Mucosa of rectum (tissue), 2 donors: ENCODE measurements around the gene TWNK.

Experiments
- H3K27ac ChIP-seq, 2 donors: one replicate each; pipeline ENCODE4 v1.7.0; 2013; ENCODE audit warnings: inconsistent platforms in 2 of 2, low read depth in 2 of 2, low read length in 2 of 2
- H3K27me3 ChIP-seq, 2 donors: one replicate each; pipeline ENCODE4 v1.7.0; 2013; ENCODE audit warnings: low read length in 2 of 2; ENCODE audit not compliant: control insufficient read depth in 2 of 2, insufficient read depth in 2 of 2
- H3K36me3 ChIP-seq, 2 donors: one replicate each; pipeline ENCODE4 v1.7.0; 2013; ENCODE audit warnings: low read length in 2 of 2; ENCODE audit not compliant: control insufficient read depth in 2 of 2, insufficient read depth in 2 of 2
- H3K4me1 ChIP-seq, 2 donors: one replicate each; pipeline ENCODE4 v1.7.0; 2013; ENCODE audit warnings: low read length in 2 of 2, mild to moderate bottlenecking in 1 of 2; ENCODE audit not compliant: control insufficient read depth in 2 of 2, insufficient read depth in 2 of 2
- H3K4me3 ChIP-seq, 2 donors: one replicate each; pipeline ENCODE4 v1.7.0; 2013; ENCODE audit warnings: low read length in 2 of 2
- H3K9ac ChIP-seq, 2 donors: one replicate each; pipeline ENCODE4 v1.7.0; 2013; ENCODE audit warnings: low read length in 2 of 2, low read depth in 1 of 2, mild to moderate bottlenecking in 1 of 2
- H3K9me3 ChIP-seq, 2 donors: one replicate each; pipeline ENCODE4 v1.7.0; 2013; ENCODE audit warnings: low read length in 2 of 2; ENCODE audit not compliant: control insufficient read depth in 2 of 2
- donor health status: healthy.
- donor health status: Normal muscosa, but diverticular disease.

Gene TWNK

DNA sequence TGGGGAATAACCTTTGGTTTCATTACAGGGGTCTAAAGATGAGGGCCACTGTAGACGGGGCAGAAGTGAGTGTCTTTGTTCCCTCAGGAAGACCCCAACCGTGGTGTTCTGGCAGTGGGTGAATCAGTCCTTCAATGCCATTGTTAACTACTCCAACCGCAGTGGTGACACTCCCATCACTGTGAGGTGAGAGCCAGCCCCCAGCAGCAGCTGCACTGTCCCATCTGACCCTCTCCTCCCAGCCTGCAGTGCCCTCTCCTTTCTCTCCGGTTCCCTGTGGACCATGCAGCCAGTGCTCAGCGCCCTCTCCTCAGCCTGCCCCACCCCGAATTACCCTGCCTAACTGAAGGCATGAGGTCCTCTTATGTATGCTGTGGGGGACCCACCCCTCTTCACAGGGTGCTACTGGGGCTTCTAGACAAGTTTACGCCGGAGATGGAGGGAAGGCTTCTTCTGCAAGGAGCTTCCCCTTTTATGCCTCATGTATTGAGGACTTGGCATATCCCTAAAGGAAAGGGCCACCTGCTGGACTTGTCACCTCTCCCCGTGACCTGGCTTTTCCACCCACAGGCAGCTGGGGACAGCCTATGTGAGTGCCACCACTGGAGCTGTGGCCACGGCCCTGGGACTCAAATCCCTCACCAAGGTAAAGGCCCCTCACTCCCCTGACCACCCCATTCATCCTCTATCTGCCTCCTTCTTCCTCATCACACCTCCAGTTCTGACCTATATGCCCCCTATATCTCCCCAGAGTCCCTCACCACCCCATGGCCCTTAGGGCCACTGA lies 48.8 kb downstream of the TWNK start:
- H3K27ac ChIP-seq: no peak overlapping the region
- no peaks in the 10 kb centered on the region for H3K27me3 ChIP-seq
- H3K9ac ChIP-seq: no peak overlapping the region
- peaks cover 23 to 24% of the 10 kb centered on the region in 2 donors for H3K4me1 ChIP-seq
- H3K4me3 ChIP-seq: no peak overlapping the region
- peaks cover 21 to 37% of the 10 kb centered on the region in 2 donors for H3K36me3 ChIP-seq
- no peaks in the 10 kb centered on the region for H3K9me3 ChIP-seq

DNA sequence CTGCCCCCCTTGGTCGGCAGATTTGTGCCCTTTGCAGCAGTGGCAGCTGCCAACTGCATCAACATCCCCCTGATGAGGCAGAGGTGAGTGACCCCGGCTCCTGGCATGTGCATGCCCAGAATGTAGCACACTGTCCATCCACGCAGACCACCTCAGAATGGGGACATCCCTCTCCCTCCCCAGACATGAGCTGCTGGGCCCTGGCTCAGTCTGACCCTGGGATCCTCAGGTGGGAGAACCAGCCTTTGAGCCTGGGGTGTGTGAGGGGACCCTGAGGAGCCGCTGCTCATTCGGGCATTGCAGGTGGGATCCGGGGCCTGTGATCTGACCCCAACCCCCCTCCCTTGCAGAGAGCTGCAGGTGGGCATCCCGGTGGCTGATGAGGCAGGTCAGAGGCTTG lies 49.4 kb downstream of the TWNK start:
- H3K4me1 ChIP-seq: peaks cover 21% of the 10 kb centered on the region in 2 donors
- no peak overlapping the region for H3K9ac ChIP-seq
- no peak overlapping the region for H3K27ac ChIP-seq
- H3K9me3 ChIP-seq: no peaks in the 10 kb centered on the region
- no peaks in the 10 kb centered on the region for H3K27me3 ChIP-seq
- H3K4me3 ChIP-seq: no peak overlapping the region
- peaks cover 21 to 37% of the 10 kb centered on the region in 2 donors for H3K36me3 ChIP-seq

DNA sequence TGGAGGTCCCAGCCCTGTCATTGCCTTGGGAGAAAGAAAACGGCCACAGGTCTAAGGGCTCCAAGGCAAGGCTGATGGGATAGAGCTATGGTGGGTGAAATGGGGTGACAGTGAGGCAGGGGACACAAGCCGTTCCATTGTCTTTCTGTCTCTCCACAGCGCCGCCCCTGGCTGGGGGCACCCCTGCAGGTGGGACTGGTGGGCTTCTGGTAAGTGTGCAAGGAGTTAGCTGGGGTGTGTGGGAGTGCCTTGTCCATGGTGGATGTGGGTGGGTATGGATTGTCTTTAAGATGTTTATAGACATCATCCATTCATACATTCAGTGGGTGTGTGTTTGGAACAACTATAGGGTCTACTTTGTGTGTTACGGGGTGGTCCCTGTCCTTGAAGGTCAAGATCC lies 51.1 kb downstream of the TWNK start:
- no peaks in the 10 kb centered on the region for H3K9me3 ChIP-seq

DNA sequence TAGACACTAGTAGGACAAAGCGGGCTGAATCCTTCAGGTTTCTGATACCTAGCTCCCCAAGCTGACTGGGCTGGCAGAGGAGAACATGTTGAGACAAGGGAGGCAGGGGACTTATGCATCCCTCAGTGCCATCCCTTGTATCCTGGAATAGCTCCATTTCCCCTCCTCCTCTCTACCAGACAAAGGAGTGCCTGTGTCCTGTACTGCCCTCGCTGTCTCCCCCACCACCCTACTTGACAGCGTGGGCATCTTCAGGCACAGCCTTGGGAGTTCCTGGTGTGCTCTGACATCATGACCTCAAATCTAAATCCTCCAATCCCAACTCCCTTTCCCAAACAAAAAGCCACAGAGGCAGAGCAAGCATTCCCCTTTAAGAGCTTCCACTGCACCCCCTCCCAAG lies 52.7 kb downstream of the TWNK start:
- H3K9ac ChIP-seq: no peak overlapping the region
- H3K4me3 ChIP-seq: no peak overlapping the region
- H3K36me3 ChIP-seq: peaks cover 21 to 37% of the 10 kb centered on the region in 2 donors
- H3K27ac ChIP-seq: no peak overlapping the region
- peaks cover 20 to 23% of the 10 kb centered on the region in 2 donors for H3K4me1 ChIP-seq
- H3K9me3 ChIP-seq: no peaks in the 10 kb centered on the region
- no peaks in the 10 kb centered on the region for H3K27me3 ChIP-seq

More for the DNA sequence above, 51.1 kb downstream of the TWNK start:
- no peak overlapping the region for H3K27ac ChIP-seq
- H3K4me1 ChIP-seq: peaks cover 18% of the 10 kb centered on the region in 2 donors
- H3K36me3 ChIP-seq: peaks cover 21 to 37% of the 10 kb centered on the region in 2 donors
- no peaks in the 10 kb centered on the region for H3K27me3 ChIP-seq
- no peak overlapping the region for H3K9ac ChIP-seq
- no peak overlapping the region for H3K4me3 ChIP-seq

GRCh38 chr10:101040851-101041250 lies 53.5 kb downstream of the TWNK start:
- peaks cover 19 to 31% of the 10 kb centered on the region in 2 donors for H3K36me3 ChIP-seq
- H3K4me3 ChIP-seq: no peak overlapping the region
- H3K4me1 ChIP-seq: peaks cover 20 to 23% of the 10 kb centered on the region in 2 donors
- H3K27me3 ChIP-seq: no peaks in the 10 kb centered on the region
- H3K27ac ChIP-seq: no peak overlapping the region
- no peaks in the 10 kb centered on the region for H3K9me3 ChIP-seq
- no peak overlapping the region for H3K9ac ChIP-seq

- H3K9me3 ChIP-seq: no peaks in the 10 kb centered on the region
- H3K27me3 ChIP-seq: no peaks in the 10 kb centered on the region
- H3K4me1 ChIP-seq: peaks cover 20 to 23% of the 10 kb centered on the region in 2 donors
- peak overlapping the region in 1 of 2 donors; percentile 11 for H3K27ac ChIP-seq
- H3K9ac ChIP-seq: no peak overlapping the region
- peaks cover 16 to 28% of the 10 kb centered on the region in 2 donors for H3K36me3 ChIP-seq
- no peak overlapping the region for H3K4me3 ChIP-seq
These were observed 54.0 kb downstream of the TWNK start for GRCh38 chr10:101041252-101041761.

GRCh38 chr10:101042118-101042517 lies 54.8 kb downstream of the TWNK start:
- Histone ChIP-seq H3K4me1 (peaks cover 20 to 23% of the 10 kb centered on the region in 2 donors), H3K27me3 (no peaks in the 10 kb centered on the region), H3K36me3 (peaks cover 10 to 21% of the 10 kb centered on the region in 2 donors), H3K9ac (peak overlapping the region; percentile 84 to 85), H3K4me3 (peak overlapping the region; percentile 84 to 88), H3K27ac (peak overlapping the region; percentile 96), H3K9me3 (no peaks in the 10 kb centered on the region)

GRCh38 chr10:101042667-101043362 lies 55.5 kb downstream of the TWNK start:
- Histone ChIP-seq H3K4me1 (peaks cover 20 to 23% of the 10 kb centered on the region in 2 donors), H3K4me3 (peak overlapping the region; percentile 84 to 88), H3K36me3 (peaks cover 3 to 14% of the 10 kb centered on the region in 2 donors), H3K9me3 (no peaks in the 10 kb centered on the region), H3K27ac (peak overlapping the region; percentile 96), H3K27me3 (peaks cover 2 to 4% of the 10 kb centered on the region in 2 donors), H3K9ac (peak overlapping the region; percentile 84 to 85)

GRCh38 chr10:101043363-101043707 lies 56.0 kb downstream of the TWNK start:
- H3K27ac ChIP-seq: peak overlapping the region; percentile 96

More at GRCh38 chr10:101043363-101043707, 56.0 kb downstream of the TWNK start:
- peaks cover 19 to 20% of the 10 kb centered on the region in 2 donors for H3K4me1 ChIP-seq
- H3K9ac ChIP-seq: peak overlapping the region; percentile 84 to 85
- H3K9me3 ChIP-seq: no peaks in the 10 kb centered on the region
- H3K4me3 ChIP-seq: peak overlapping the region; percentile 84 to 88
- H3K36me3 ChIP-seq: peaks cover 0 to 8% of the 10 kb centered on the region in 2 donors
- H3K27me3 ChIP-seq: peaks cover 5 to 6% of the 10 kb centered on the region in 2 donors
